Cardiac muscle cell (in vitro differentiated cells and primary cell): Measurements from ENCODE around the gene UBE2N. TPM values are rescaled to one million over a fixed set of nuclear protein-coding genes. Genes with fewer than 3 reads are reported as not detected.

Experiments
- DNase-seq, 2 donors: peaks; one replicate each; pipeline versions ENCODE4 v3.0.0 to v3.0.0-alpha.2; 2010 to 2017; ENCODE audit warnings: low read depth in 1 of 2, low spot score in 1 of 2
- H3K27ac ChIP-seq: fragments of 200-600 bp; sonication (generic); 2 replicates; pipeline ENCODE4 v1.5.1; 2016
- H3K27me3 ChIP-seq: fragments of 200-600 bp; sonication (generic); 2 replicates; pipeline ENCODE4 v1.6.0; 2016; ENCODE audit warnings: control low read depth
- H3K36me3 ChIP-seq: fragments of 200-600 bp; sonication (generic); 2 replicates; pipeline ENCODE4 v1.5.1; 2016; ENCODE audit warnings: control low read depth
- H3K4me1 ChIP-seq: fragments of 200-600 bp; sonication (generic); 2 replicates; pipeline ENCODE4 v1.8.1; 2017; ENCODE audit warnings: low read depth, mild to moderate bottlenecking, mixed run types
- H3K4me3 ChIP-seq: fragments of 200-600 bp; sonication (generic); 2 replicates; pipeline ENCODE4 v1.5.1; 2016; ENCODE audit warnings: mild to moderate bottlenecking
- H3K9me3 ChIP-seq: fragments of 200-600 bp; sonication (generic); 2 replicates; pipeline ENCODE4 v1.5.1; 2017; ENCODE audit warnings: low read depth, mild to moderate bottlenecking, control low read depth
- polyA plus RNA-seq: library from polyadenylated mRNA; unstranded; fragments of >200 nt; fragmentation: Nextera tagmentation; extraction: Ambion mirVana; gene quantifications from 2 replicates; pipeline ENCODE4 v1.2.1, GENCODE V29; 2016
- total RNA-seq: library from RNA; depleted of rRNA; stranded (reverse); fragments of >200 nt; gene quantifications from 2 replicates; pipeline ENCODE4 v1.2.3, GENCODE V29; 2016
- TF ChIP-seq, protein P1 (sequence below): IDR thresholded peaks from 2 replicates; pipeline ENCODE4 v1.5.1; 2012; ENCODE audit warnings: low read depth, mild to moderate bottlenecking, low read length

The UBE2N gene
- total and polyA plus RNA-seq, 2 experiments from 2014 or later: 17.2 to 168 TPM

DNA sequence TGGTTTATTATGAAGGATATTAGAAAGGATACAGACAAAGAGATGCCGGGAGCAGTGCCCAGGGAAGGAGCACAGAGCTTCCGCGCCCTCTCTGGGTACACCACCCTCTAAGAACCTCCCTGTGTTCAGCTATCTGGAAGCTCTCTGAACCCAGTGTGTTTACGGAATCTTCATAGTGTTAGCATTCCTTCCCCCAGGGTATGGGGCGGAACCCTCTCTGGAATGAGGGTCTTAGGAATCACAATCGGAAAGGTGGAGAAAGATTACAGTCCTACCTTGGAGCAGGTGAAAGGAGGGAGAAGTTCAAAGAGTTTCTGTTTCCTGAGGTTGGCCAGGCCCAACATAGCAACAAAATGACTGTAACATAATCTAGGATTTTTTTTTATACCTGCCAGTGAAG is 70.8 kb downstream of the UBE2N start:
- no peak for DNase-seq
- TF ChIP-seq, protein P1, sequence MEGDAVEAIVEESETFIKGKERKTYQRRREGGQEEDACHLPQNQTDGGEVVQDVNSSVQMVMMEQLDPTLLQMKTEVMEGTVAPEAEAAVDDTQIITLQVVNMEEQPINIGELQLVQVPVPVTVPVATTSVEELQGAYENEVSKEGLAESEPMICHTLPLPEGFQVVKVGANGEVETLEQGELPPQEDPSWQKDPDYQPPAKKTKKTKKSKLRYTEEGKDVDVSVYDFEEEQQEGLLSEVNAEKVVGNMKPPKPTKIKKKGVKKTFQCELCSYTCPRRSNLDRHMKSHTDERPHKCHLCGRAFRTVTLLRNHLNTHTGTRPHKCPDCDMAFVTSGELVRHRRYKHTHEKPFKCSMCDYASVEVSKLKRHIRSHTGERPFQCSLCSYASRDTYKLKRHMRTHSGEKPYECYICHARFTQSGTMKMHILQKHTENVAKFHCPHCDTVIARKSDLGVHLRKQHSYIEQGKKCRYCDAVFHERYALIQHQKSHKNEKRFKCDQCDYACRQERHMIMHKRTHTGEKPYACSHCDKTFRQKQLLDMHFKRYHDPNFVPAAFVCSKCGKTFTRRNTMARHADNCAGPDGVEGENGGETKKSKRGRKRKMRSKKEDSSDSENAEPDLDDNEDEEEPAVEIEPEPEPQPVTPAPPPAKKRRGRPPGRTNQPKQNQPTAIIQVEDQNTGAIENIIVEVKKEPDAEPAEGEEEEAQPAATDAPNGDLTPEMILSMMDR: no peak
- Histone ChIP-seq H3K4me1 (peaks cover 13% of the 10 kb centered on the region), H3K27ac (no peak overlapping the region), H3K36me3 (no peaks in the 10 kb centered on the region), H3K9me3 (no peaks in the 10 kb centered on the region), H3K4me3 (no peak overlapping the region), H3K27me3 (no peaks in the 10 kb centered on the region)

DNA sequence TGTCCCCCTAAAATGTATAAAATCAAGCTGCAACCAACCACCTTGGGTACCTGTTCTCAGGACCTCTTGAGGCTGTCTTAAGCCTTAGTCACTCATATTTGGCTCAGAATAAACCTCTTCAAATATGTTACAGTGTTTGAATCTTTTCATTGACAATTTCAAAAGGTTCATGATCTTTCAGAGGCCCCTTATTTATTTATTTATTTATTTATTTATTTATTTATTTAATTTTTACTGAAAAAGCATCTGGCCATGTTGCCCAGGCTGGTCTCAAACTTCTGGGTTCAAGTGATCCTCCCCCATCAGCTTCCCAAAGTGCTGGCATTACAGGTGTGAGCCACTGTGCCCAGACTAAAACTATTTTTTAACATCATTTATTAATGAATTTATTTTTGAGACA is 72.2 kb downstream of the UBE2N start:
- DNase-seq: no peak
- Histone ChIP-seq H3K9me3 (no peaks in the 10 kb centered on the region), H3K27me3 (no peaks in the 10 kb centered on the region), H3K27ac (no peak overlapping the region), H3K4me1 (peaks cover 8% of the 10 kb centered on the region), H3K4me3 (no peak overlapping the region), H3K36me3 (no peaks in the 10 kb centered on the region)
- TF ChIP-seq, protein P1: no peak

DNA sequence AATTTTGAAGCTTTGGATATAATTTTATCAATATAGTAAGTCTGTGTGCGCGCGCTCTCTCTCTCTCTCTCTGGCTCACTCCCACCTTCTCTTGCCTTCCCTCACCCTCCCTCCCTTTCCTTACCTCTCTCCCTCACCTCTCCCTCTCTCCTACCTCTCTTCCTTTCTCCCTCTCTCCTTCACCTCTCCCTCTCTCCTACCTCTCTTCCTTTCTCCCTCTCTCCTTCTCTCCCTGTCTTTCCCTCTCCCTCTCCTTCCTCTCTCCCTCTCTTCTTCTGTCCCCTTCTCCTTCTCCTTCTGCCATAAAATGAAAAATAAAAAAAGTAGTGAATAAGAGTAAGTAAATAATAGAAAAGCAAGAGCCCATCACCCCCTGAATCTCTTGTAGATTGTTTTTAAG is 73.0 kb downstream of the UBE2N start:
- Histone ChIP-seq H3K27me3 (no peaks in the 10 kb centered on the region), H3K36me3 (no peaks in the 10 kb centered on the region), H3K4me1 (peaks cover 2% of the 10 kb centered on the region), H3K4me3 (no peak overlapping the region), H3K27ac (no peak overlapping the region), H3K9me3 (no peaks in the 10 kb centered on the region)
- no peak for DNase-seq
- TF ChIP-seq, protein P1: no peak

DNA sequence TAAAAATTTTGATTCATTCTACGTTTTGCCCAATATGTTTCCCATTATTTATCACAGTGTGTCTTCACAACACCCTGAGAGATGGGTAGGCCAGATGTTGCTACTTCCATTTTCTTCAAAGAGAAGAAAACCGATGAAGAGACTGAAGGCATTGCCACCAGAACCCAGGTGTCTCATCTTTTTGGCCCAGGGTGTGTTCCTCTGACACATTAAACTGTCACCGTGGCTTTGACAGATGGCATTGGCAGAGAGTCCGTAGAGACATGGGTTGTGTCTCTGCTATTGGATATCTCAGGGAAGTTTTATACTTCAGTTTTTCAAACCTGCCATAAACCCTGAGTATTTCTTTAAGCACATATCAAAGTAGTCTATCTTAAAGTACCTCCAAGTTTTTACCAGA is 75.3 kb downstream of the UBE2N start:
- H3K4me1 ChIP-seq: peaks cover 12% of the 10 kb centered on the region
- no peaks in the 10 kb centered on the region for H3K27me3 ChIP-seq
- no peaks in the 10 kb centered on the region for H3K36me3 ChIP-seq
- no peak overlapping the region for H3K4me3 ChIP-seq
- no peak overlapping the region for H3K27ac ChIP-seq
- no peaks in the 10 kb centered on the region for H3K9me3 ChIP-seq
- TF ChIP-seq, protein P1: no peak
- DNase-seq: no peak

DNA sequence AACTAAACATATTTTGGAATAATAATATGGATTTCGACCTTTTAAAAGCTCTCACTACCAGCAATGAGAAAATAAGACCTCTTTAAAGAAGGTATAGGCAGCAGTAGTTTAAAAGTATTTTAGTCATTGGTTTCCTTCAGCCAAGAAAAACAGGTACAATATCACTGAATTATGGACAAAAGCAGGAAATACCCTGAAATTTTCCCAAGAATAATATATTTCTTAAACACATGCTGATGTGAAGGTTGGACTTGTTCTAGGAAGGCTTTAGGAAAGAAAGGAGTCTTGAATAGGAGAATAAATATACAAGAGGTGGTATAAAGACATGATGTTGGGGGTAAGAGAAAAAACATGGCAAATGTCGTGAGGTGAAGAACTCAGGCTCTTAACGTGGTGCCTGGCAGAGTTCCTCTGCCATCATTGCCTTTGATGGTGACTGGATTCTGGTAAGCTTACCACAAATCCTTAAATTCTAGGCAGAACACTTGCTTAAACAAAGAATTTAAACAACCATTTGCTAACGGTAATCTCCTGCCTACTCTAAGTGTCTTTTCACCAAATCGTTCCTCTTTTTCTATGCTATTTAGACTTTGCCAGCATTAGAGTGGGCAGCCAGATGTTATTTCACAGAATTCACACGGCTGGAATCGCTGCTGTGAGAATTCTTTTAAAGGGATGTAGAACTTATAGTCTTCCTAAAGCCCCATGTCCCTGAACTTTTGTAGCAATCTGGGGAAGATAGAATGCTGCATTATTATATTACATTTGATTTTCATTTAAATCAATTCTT is 75.9 kb downstream of the UBE2N start:
- no peak for DNase-seq
- Histone ChIP-seq H3K27me3 (no peaks in the 10 kb centered on the region), H3K4me3 (no peak overlapping the region), H3K9me3 (no peaks in the 10 kb centered on the region), H3K4me1 (peaks cover 12% of the 10 kb centered on the region), H3K27ac (no peak overlapping the region), H3K36me3 (no peaks in the 10 kb centered on the region)
- TF ChIP-seq, protein P1: no peak
